LoVo (cell line): ENCODE data around the gene CLMN.

Source experiments
- DNase-seq: peaks from one replicate; pipeline ENCODE4 v3.0.0-alpha.2; 2016; ENCODE audit warnings: low spot score

Gene CLMN

DNA sequence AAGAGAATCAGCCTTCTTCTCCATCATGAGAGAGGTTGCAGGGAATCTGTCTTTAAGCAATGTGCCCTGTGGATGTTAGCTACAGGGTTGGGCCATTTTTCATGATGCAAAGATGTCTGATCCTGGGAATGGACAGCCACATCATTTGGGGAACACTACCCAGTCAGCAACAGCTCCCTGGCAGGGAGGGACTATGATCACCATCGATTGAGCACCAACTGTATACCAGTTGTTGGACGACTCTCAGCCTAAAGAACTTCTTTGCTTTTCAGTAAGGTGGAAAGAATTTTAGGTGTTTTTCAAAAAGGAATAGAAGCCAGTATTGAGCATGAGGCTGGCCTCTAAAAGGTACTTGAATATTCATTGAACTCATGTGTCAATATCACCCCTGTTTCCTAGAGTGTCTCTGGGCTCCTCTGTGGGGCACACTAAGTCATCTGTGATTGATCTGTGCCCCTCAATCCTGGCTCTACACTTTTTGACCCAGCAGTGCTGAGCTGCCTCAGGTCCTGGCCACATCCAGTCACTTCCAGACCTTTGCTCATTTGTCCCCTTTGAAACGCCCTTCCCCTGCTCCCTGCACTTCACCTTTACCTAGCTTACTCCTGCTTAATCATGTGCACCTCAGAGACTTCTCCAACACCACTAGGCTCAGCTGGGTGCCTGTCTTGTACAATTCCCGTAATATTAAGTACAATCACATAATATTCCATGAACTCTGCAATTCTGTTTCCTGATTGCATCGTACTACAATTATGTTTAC is 2.2 kb upstream of the CLMN start:
- no peak for DNase-seq

DNA sequence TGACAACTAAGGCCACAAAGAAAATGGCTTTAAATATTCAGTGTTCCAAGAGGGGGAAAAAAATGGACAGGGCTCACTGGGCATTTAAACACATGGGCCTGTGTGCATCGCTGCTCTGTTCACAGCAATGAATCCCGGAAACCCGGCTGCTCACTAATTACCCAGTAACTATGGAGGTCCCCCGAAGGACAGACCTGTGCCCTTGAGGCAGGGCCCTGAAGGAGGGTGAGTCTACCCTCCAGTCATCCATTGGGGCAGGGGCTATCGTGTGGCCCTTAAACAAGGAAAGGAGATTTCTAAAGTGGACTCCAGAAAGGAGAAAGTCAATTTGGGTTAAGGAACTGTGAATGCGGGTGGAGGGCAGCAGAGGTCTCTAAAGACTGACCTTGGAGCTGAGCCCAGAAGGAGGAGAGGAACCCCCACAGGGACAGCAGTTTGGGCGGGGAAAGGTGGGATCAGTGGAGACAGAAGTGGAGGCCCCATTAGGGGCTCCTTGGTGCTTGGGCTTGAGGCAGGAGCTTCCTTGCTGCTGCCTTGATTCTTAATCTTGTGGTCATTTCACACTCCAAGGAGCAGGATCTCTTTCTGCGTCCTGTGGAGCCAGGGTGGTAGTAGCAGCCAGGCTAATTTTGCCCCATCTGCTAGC is 1.4 kb upstream of the CLMN start:
- DNase-seq = no peak

DNA sequence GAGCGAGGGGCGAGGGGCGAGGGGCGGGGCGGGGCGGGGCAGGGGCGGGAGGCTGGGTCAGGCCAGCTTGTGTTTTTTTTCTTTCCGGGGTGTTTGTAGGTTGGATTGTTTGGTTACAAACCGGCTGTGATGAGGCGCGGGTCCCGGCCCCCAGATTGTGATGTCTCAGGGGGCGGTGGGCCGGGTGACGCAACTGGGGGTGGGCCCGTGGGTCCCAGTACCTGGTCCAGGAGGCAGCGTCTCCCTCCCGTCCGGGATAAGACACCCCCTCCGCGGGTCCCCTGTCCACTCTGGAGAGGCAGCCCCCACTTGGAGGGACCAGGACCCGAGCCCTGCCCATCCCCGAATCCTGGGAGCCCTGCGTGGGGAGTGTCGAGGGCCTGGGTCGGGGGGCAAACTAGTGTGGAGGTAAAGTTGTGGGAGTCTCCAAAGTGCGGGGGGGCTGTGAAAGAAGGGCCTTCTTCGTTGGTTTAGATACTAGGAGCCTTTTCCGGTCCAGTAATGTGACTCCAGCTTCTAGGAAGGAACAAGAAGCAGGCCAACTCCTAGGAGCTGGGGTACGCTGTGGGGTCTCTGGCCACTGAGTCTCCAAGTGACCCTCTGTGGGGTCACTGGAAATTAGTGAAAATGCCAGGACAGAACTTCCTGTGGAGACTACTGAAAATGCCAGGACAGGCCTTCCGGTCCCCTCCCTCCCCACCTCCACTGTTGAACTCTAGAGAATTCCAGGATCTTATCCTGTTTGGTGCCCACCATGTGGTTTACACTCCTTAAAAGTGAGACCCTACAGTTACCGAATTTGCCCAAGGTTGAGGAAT is 579 bp upstream of the CLMN start:
- no peak for DNase-seq

DNA sequence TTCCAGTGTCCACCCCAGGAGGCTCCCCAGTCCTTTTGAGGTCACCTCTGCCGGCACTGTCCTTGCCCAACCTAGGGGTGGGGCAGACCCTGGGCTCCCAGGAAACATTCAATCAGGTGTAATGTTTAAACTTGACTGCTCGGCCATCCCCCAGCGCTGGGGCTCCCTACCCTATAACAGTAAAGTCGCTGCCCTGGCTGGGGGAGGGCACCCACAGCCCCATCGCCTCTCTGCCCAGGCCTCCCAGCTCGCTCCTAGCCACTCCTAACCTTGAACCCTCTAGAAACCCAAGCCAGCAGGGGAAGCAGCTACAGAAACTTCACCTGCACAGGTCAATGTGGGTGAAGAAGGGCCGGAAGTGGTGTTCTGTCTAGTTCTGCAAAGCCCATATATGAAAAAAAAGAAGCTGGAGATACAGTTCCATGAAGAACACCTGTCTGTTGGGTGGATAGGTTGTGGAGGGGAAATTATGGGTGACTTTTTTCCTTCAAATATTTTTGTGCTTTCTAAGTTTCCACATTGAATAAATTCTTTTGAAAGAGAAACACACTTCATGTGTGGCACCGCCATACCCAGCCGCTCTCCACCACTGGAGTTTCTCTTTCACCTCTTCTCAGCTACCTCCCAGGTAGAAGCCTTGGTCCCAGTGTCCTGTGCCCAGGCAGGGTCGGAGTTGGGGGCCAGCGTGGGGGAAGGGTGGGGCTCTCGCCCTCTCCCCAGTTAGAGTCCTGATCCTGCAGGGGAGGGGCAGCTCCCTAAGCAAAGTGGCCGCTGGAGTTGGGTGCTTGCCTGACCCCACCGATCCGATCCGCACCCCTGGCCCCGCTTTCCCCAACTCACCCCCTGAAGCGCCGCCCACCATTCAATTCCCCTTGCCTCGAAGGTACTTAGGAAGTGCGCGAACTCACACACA is 1.1 kb downstream of the CLMN start:
- no peak for DNase-seq

DNA sequence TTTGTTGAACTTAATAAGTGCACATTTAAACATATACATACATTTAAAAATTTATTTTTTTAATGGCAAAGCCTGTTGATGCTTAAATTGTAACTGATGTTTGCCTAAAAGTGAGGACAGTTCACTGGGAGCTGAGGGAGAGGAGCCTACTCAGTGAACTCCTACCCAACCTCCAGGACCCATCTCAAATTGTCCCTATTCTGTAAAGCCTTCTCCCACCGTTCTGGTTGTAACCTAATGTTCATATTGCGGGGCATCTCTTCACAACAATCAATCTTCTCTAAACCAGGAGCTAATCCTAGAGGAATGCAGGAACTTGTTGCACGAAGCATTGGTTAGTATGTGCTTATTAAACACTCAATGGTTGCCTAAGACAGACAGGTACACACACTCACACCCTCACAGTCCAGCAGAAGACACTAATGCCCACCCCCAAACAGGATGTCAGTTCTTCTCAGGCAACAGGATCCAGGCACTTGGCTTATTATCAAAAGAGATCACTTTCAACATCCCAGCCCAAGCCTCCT is 1.8 kb downstream of the CLMN start:
- no peak for DNase-seq

DNA sequence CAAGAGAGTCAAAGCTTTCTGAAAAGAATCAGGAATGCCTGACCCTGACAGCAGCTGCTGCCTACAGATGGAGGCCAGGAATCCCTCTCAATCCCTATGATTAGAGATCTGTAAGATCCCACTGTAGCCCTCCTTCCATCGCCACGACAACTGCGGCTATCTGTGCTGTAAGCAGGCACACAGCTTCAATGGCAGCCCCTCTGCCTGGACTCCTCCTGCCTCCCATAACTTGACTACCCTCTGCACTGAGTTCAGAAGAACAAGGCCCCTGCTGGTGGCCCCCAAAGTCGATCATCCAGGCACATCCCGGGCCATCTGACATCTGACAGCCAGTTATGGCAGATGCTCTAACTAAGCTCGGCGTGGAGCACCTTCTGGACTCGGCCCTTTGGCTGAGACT is 2.9 kb downstream of the CLMN start:
- DNase-seq = no peak

DNA sequence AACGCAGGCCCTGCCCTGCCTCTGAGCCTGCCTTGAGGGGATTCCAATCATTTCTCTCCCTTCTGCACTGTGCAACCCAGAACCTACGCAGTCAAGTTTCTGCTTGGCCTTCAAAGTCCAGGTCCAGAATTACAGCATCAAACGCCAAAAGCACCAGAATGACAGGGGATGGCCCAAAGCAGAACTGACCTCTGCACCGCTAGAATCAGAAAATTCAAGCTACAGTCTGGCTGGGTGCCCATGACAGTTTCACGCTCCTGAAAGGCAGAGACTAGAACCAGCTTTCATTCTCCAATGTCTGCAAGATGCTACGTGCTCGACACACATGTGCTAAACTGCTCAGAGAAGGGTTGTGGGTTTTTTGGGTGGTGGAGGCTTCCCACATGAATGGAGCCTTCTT is 4.1 kb downstream of the CLMN start:
- DNase-seq = no peak

DNA sequence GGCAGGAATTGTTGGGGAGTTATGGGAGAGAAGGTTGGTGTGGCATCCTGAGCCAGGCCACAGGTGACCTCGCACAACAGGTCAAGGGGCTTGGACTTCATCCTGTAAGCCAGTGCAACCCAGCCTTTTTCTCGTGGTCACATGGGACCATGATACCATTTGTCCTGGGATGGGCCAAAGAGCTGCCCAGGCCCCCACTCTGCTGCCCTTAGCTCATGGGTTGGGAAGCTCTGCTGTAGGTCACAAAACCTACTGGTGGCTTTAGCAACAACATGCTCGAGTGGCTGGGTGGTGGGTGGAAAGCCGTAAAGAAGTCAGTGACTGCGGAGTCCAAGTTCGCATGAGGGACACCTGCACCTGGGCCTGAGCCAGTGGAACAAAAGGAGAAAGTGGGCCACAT is 4.6 kb downstream of the CLMN start:
- DNase-seq = no peak

DNA sequence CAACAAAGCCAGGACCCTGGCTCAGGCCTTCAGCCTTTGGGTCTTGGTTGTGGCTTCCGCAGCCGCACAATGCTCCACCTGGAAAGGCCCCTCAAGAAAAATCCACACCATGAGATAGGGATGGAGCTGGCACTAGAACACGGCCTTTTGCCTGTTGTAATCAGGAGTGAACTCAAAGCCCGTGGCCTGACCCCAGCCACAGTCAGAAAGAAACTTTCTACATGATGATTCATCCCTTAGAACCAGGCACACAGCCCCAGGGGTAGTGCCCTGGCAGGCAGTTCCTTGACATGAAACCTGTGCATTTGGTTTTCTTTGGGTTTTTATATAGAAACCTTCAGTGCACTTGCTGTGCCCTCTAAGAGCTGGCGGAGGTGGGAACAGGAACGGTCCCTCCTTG is 5.1 kb downstream of the CLMN start:
- no peak for DNase-seq

DNA sequence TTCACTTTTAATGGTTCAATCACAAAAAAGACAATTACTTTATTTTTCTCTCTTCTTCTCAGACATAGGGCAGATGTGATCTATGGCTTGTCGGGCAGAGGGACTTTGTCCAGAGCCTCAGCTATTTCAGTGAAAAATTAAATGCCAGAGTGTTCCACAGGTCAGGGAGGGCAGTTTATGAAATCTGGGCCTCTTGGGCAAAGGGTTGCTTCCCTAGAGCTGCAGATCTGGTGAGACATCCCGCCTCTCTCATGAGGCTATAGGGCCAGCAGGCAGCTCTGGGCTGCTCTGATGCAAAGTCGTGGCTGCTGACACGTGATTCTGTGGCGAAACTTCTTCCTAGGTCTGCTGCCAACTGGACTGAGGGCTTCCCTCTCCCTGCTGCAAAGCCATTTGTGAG is 6.0 kb downstream of the CLMN start:
- DNase-seq = no peak

DNA sequence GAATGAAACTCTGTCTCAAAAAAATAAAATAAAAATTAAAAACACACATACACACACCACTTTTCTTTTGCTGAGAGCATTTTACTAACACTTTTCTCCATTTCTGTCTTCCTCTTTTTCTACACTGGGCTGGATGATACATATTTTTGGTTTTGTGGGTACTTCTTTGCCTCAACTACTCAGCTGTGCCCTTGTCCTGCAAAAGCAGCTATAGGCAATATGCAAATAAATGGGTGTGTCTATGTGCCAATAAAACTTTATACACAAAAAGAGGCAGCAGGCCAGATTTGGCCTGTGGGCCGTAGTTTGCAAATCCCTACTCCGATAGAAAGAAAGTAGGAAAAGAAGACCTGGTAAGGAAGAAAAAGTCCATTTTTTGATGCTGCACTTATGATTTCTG is 6.5 kb downstream of the CLMN start:
- no peak for DNase-seq

DNA sequence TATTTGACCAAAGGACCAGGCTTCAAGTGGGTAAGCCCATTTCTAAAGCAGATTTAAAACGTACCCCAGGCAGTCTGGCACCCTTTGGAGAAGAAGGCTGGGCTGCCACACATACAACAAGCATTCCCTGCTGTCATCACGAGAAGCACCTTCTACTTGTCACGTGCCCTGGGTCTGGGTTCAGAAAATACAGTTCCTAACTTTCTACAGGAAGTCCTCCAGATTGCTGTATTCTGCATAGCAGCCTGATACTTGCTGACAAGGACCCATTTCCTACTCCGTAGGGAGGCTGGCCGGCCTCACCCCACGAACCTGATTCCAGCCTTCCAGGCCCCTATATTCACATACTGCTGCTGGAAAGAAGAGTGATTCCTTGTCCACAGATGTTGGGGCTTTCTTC is 7.4 kb downstream of the CLMN start:
- no peak for DNase-seq

DNA sequence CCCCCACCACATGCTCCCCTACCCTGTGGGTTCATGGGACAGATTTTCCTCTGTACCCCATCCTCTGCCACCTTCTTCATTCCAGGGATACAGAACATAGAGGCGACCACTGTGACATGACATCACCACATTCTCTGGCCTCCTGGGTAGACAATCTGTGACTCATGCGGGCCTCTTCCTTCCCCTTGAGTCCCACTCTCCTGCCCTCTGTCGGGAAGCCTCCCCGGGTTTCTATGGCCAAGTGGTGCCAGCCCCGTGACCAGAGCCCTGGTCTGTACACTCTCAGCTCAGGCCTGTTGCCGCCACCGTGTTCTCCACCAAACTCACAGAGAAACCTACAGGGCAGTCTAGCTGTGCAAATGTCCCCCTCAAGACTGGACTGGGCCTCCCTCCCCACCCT is 8.0 kb downstream of the CLMN start:
- no peak for DNase-seq

DNA sequence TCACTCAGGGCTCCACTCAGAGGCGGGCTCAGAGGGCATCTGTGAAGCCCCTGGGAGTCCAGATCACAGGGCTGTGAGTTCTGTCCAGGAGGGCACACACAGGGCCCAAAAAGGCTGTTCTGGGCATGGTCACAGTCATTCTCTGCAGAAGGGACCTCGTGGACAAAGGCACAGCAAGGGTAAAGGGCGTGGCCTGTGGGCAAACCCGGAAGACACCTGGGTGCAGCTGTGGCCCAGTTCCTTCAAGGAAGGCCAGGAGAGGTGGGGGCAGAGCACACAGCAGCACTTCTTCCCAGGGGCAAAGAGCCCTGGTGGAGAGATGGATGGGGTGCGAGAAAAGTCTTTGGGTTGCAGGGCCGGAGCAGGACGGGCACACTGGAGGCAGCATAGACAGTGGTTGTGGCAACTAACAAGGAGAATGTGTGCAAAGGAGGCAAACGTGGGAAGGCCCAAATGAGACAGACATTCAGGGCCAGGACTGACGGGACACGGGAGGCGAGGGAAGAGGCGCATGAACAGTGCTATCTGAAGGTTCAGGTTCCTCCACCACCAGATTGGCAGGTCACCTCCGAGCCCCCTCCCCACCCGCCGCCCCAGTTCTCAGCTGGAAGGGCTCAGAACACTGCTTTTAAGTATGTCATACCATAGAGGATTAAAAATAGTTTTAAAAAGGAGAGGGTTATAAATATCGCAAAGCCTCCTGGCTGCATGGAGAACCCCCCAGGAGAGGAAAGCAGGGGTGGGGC is 8.9 kb downstream of the CLMN start:
- DNase-seq = no peak

DNA sequence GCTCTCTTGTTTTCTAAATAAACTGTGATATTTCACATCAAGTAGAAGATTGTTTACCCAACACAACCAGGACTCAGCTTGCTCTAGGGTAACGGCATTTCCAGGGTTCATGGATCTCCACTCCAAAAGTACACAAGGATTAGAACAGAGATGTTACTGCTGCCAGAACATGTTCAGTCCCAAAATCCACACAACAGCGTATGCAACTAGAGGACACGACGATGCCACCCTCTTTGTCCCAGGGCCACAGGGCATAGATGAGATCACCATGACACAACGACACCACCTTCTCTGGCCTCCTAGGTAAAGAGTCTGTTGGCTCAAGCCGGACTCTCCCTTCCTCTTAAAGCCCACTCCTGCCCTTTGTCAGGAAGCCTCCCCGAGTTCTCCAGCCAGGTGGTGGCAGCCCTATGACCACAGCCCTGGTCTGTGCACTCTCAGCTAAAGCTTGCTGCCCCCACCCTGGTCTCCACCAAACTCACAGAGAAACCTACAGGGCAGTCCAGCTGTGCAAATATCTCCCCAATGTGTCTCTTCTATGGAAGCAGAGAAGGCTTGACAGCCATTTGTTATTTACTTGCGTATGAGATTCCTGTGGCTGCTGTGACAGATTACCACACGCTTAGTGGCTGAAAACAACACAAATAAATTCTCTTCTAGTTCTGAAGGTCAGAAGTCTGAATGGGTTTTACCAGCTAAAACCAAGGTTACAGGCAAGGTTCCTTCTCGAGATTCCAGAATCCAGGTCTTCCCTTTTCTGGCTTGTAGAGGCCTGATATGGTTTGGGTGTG is 10.3 kb downstream of the CLMN start:
- DNase-seq = no peak

DNA sequence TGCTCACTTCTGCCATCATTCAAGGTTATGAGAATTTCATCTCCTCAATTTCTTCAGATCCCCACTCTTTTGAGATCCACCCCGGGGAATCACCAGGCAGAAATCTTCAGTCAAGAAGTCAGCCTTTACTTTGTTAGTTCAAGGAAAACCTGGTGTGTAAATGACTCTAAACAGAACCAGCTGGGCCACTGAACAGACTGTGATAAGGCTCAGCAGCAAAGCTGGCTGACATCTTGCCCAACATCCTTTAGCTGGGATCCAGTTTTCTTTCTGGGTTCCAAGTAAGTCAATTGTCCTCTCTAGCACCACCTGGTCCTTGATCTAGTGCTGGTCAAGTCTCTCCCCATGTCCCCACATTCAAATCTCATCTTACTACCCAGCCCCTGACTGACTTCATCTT is 11.6 kb downstream of the CLMN start:
- no peak for DNase-seq

DNA sequence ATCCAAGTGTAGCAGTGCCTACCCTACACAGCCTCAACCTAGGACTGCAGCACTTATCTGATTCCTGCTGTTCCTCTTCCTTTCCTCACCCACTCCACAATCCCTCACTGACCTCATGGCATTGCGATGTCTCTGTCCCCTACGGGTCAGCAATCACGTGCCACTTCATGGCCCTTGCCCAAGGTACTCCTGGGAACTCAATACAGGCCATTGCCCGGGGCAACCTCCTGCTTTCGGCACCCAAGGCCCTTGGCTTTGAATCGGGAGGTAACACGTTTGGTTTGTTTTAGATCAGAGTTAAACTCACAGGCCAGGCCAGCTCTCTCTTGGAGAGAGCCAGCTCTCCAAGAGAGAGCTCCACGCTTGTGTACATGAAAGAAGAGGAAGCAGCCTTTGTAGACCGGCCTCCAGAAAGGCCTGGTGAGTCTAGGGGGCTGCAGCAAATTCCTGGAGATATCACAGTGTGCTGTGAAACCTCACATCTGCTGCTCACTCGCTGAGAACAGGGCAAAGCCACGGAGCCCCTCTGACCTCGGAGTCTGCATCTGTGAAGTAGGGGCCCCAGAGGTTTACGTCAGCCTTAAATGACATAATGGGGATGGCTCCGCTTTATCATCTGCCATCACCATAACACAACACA is 12.2 kb downstream of the CLMN start:
- DNase-seq = no peak

DNA sequence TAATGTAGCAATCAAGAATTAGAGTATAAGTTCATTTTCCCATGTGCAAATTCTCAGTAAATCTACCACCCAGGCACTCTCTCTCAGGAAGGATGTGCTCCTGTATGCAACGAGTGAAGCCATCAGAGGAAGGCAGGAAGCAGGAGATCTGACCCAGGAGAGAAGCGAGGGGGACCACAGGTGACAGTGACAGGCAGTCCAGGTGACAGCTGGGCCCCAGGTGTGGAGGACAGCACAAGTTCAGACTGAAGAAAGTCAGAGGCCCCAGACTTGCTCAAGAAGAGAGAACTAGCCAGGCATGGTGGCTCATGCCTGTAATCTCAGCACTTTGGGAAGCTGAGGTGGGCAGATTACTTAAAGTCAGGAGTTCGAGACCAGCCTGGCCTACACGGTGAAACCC is 13.8 kb downstream of the CLMN start:
- no peak for DNase-seq

DNA sequence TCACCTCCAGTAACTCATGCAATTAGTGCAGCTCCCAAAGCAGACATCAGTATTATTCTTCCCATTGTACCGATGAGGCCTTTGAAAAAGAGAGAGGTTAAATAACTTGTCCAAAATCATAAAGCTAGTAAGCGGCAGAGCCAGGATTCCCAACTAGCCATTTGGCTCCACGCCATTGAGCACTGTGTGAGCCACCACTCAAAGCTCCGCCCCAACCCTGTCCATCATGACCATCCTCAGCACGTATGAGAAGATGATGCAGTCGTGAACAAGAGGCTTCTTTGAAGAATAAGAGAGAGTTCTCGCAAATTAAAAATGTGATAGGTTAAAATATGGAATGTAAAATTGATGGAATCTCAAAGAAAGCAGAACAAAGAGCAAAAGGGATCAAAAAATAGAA is 14.6 kb downstream of the CLMN start:
- no peak for DNase-seq

DNA sequence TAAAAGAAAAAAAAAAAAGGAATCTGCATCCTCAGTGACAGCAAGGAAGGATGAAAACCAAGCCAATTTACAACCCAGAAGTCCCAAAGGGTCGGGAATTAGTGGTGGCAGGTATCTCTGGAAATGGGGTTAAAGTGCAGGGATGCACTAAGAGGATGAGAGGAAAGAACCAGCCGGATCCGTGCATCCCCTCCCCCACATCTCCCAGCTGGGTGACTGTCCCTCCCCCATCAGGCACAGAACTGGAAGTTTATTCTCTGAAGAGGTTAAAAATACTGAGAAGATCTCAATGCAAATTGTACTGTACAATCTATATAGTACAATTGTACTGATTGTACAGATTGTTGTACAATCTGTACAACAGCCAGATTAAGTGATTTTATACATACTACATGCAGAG is 15.4 kb downstream of the CLMN start:
- DNase-seq = no peak
